ENCODE data around the gene ZNF562. TPM values are rescaled to one million over a fixed set of nuclear protein-coding genes. Genes with fewer than 3 reads are reported as not detected.

The ZNF562 gene
- total and polyA plus RNA-seq, 10 of the 15 experiments (the other 5 are each of a cell fraction or from before 2014, with no cell fraction given) = 5.2 to 21.1 (median 10.7) TPM

- peak; percentile 44; the same call in 1 of the 2 replicates for TF ChIP-seq MTA2 (IDR thresholded peaks at IDR 0.05; ENCODE audit: low read depth)
- 0 out of 2 replicates have a peak, but pooled peaks have one; percentile 40 for TF ChIP-seq PKNOX1 (IDR thresholded peaks at IDR 0.05)
- TF ChIP-seq LARP7 (IDR thresholded peaks at IDR 0.05) = no peak
Measured at GRCh38 chr19:9721861-9722260, 47.0 kb upstream of the ZNF562 start.

GRCh38 chr19:9720541-9720940 is 45.6 kb upstream of the ZNF562 start:
- WGBS (ENCODE audit: insufficient coverage, insufficient replicate concordance, low lambda C conversion rate, missing lambda C conversion rate) = 47% methylated on average over 4 of the region's 4 CpGs
- H3K79me2 ChIP-seq (ENCODE audit: control insufficient read depth, insufficient read depth, low read length) = no peaks in the 10 kb centered on the region
- no peak overlapping the region for H2AFZ ChIP-seq (ENCODE audit: control insufficient read depth, low read depth, low read length)
- ChIA-PET RAD21 (ENCODE audit: unreplicated experiment) (no interaction called here), SMC1A (ENCODE audit: uncharacterized antibody, unreplicated experiment) (no interaction called here), CTCF (no interaction called here), POLR2A (no interaction called here)
- no TSS peak for BruUV-seq (replicated peaks)
- no peak for DNase-seq (ENCODE audit: low read depth, low spot score)
- H3K4me2 ChIP-seq (ENCODE audit: control insufficient read depth, insufficient read depth) = no peak overlapping the region
- peaks cover 2% of the 10 kb centered on the region; the same call in 2 of the 3 replicates for H3K9me3 ChIP-seq (replicated peaks; ENCODE audit: control insufficient read depth, insufficient read depth, low read length)
- H3K27me3 ChIP-seq (replicated peaks in 1 of 2; ENCODE audit: control insufficient read depth in 2 of 2, insufficient read depth in 2 of 2, low read length in 1 of 2) = no peaks in the 10 kb centered on the region
- H3K9ac ChIP-seq (ENCODE audit: control insufficient read depth, insufficient read depth, low read length) = no peak overlapping the region
- intact Hi-C loops (cut with micrococcal nuclease; ENCODE audit: unreplicated experiment) (no loop called here), in situ Hi-C loops (cut with MboI) (no loop called here)
- no peak overlapping the region for H3K4me3 ChIP-seq
- ATAC-seq = no peak
- no peak overlapping the region for H3K27ac ChIP-seq (ENCODE audit: control insufficient read depth, insufficient read depth)
- H4K20me1 ChIP-seq (ENCODE audit: control insufficient read depth, insufficient read depth) = no peaks in the 10 kb centered on the region
- H3K36me3 ChIP-seq (ENCODE audit: control insufficient read depth in 2 of 2, insufficient read depth in 2 of 2, low read length in 1 of 2) = no peaks in the 10 kb centered on the region
- H3K4me1 ChIP-seq (ENCODE audit: control insufficient read depth, insufficient read depth, low read length) = no peaks in the 10 kb centered on the region
- no peak for TF ChIP-seq EED (IDR thresholded peaks at IDR 0.05; ENCODE audit: low read depth)
- TF ChIP-seq FOXM1 (IDR thresholded peaks at IDR 0.05; ENCODE audit: low read depth, low read length) = no peak
- no peak for TF ChIP-seq ATF3 (IDR thresholded peaks at IDR 0.05; ENCODE audit: borderline replicate concordance, extremely low read depth, low read depth, low read length)
- FAIRE-seq = no peak

More at GRCh38 chr19:9721861-9722260, 47.0 kb upstream of the ZNF562 start:
- H4K20me1 ChIP-seq (ENCODE audit: control insufficient read depth, insufficient read depth) = no peaks in the 10 kb centered on the region
- peak; percentile 1 for DNase-seq (ENCODE audit: low read depth, low spot score)
- H3K4me3 ChIP-seq = no peak overlapping the region
- ChIA-PET POLR2A (no interaction called here), SMC1A (ENCODE audit: uncharacterized antibody, unreplicated experiment) (interaction anchor here (1.0 kb wide), 2 partner anchors 55 to 306 kb away, joined by 3 read pairs; no protein-coding TSS in a partner anchor), RAD21 (ENCODE audit: unreplicated experiment) (no interaction called here), CTCF (interaction anchor here (0.9 to 1.0 kb wide), 2 partner anchors 10 to 516 kb away, joined by 3 read pairs; no protein-coding TSS in a partner anchor)
- in situ Hi-C loops (cut with MboI) = no loop called here
- FAIRE-seq = no peak
- no peak overlapping the region for H2AFZ ChIP-seq (ENCODE audit: control insufficient read depth, low read depth, low read length)
- H3K9me3 ChIP-seq (replicated peaks; ENCODE audit: control insufficient read depth, insufficient read depth, low read length) = peaks cover 2% of the 10 kb centered on the region; the same call in 2 of the 3 replicates
- WGBS (ENCODE audit: insufficient coverage, insufficient replicate concordance, low lambda C conversion rate, missing lambda C conversion rate) = 5% methylated on average over 6 of the region's 6 CpGs
- H3K27ac ChIP-seq (ENCODE audit: control insufficient read depth, insufficient read depth) = no peak overlapping the region
- no TSS peak for BruUV-seq (replicated peaks)
- no peak overlapping the region for H3K4me2 ChIP-seq (ENCODE audit: control insufficient read depth, insufficient read depth)
- no peaks in the 10 kb centered on the region for H3K4me1 ChIP-seq (ENCODE audit: control insufficient read depth, insufficient read depth, low read length)
- no peaks in the 10 kb centered on the region for H3K27me3 ChIP-seq (replicated peaks in 1 of 2; ENCODE audit: control insufficient read depth in 2 of 2, insufficient read depth in 2 of 2, low read length in 1 of 2)
- intact Hi-C loops (cut with micrococcal nuclease; ENCODE audit: unreplicated experiment) = no loop called here
- H3K9ac ChIP-seq (ENCODE audit: control insufficient read depth, insufficient read depth, low read length) = no peak overlapping the region
- ATAC-seq = no peak
- no peaks in the 10 kb centered on the region for H3K79me2 ChIP-seq (ENCODE audit: control insufficient read depth, insufficient read depth, low read length)
- H3K36me3 ChIP-seq (ENCODE audit: control insufficient read depth in 2 of 2, insufficient read depth in 2 of 2, low read length in 1 of 2) = no peaks in the 10 kb centered on the region
